ENCODE data around the gene COBL.

GRCh38 chr7:51340029-51340838 lies 23.6 kb upstream of the COBL start:
- TF ChIP-seq CTCF (IDR thresholded peaks at IDR 0.05) (no peak), EZH2 (IDR thresholded peaks at IDR 0.05) (no peak)
